Brain pericyte (primary cell): ENCODE data around the gene FBXL14.
A peak's percentile ranks its signal among the peaks of the same experiment; 100 is the strongest.
"Not testable (repeated sequence)": the region's sequence is repeated elsewhere in the genome, so short reads cannot be mapped to it uniquely, and the experiment has no call there.

ENCODE experiments used
- DNase-seq: peaks from one replicate; pipeline ENCODE4 v3.0.0-alpha.2; 2012; ENCODE audit warnings: low read depth, low spot score

The FBXL14 gene

DNA sequence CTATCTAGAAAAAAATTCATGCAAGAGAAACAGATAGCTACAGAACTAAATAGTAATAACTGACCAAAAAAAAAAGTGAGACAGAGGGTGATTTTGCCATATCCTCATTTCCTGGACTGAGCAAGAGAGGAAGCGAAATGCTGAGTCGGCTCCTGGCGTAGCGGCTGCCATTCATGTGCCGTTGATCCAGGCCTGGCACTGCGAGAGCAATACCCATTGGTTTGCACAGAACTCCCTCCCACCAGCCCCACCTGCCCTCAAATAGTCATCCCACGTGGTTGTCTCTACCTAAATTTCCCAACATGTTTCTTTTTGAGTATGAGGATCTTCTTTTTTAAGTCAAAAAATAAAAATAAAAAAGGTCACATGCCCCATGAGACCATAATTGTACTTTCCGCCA, 25.2 kb upstream of the FBXL14 start:
- DNase-seq = no peak

DNA sequence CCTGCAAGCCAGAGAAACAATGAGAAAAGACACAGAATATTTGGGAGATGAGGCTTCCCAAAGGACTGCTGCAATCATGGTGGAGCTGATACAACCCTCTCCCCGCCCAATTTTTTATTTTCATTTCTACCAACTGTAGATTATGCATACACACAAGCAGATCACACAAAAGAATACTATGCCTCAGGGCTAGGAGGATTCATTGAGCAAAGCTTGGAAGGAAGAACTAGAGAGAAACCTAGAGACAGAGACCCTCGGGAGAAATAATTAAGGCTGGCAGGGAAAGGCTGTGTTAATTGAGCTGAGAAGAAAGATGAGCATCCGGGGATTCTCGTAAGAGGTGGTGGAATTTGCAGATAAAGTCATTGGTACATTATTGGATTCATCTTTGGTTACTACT, 24.8 kb upstream of the FBXL14 start:
- no peak for DNase-seq

GRCh38 chr12:1618489-1618888, 24.1 kb upstream of the FBXL14 start:
- DNase-seq = no peak

DNA sequence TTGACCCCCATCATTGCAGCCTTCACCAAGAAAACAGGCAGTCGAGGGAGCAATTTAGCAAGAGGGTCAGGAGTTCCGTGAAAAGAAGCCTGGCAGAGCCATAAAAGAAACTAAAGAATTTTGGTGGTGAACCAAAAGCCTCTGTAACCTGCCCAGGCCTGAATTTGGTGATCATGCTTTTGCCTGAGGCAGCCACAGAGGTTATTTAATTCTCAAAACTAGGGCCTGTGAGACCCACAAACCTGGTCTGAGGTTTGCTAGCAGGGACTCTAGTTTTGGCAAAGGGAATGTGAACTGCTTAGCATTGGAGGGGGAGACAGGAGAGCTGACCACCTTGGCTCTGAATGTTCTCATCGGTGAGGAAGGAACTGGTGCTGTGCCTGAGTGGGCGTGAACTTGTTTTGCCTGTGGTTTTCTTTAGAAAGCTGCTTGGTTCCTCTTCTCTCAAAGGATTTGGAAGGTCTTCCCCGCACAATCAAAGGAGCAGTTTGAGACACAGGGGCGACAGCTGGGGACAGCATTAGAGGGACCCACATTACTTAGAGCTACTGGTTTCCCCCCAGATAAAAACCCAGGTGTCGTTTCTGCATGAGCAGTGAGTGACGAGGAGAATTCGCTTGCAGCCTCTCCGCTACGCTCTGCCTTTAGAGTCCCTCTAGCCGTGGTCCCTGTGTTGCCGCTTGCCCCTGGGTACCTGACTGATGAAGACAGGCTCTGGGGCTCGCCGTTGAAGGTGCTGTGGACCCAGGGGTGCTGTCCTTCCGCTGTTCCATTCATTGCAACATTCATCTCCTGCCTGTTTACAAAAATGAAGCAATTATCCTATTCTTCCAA, 22.1 kb upstream of the FBXL14 start:
- DNase-seq = no peak

- DNase-seq = no peak
Observed at GRCh38 chr12:1614360-1614759, 20.0 kb upstream of the FBXL14 start.

GRCh38 chr12:1613860-1614259, 19.5 kb upstream of the FBXL14 start:
- DNase-seq = no peak

DNA sequence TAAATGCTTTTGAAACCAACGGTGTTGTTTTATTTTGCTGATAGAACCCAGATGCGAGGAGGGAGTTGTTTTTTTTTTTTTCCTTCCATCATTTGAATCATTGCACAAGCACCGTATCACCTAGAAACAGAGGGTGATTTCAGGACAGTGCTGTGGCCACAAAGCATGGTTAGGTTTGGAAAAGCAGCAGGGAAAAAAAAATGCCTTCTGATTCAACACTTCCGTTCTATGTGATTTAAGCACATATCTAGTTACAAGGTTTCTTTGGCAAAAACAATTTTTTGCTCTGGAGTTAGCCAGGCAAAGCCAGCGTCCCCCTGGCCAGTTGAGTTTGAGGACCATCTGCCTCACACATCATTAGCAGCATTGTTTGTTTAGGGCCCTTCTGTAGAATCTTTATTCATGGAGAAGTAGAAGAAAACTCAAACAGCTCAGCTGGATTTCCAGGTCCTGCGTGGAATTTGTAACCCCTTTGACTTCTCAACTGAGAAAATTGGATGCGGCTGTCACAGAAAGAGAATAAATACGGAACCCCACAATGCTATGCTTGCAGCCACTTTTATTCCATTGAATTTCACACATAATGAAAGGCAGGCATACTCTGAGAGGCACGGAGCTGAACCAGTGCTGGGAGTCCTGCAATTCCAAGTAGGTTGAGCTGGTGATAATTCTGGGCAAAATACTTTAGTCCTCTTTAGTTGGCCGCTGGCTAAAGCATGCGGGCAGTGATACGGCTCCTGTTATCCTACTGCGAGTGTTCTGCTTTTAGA, 17.6 kb upstream of the FBXL14 start:
- peak; percentile 78 for DNase-seq

GRCh38 chr12:1610072-1610643, 15.8 kb upstream of the FBXL14 start:
- no peak for DNase-seq

GRCh38 chr12:1608713-1609119, 14.3 kb upstream of the FBXL14 start:
- DNase-seq = no peak

DNA sequence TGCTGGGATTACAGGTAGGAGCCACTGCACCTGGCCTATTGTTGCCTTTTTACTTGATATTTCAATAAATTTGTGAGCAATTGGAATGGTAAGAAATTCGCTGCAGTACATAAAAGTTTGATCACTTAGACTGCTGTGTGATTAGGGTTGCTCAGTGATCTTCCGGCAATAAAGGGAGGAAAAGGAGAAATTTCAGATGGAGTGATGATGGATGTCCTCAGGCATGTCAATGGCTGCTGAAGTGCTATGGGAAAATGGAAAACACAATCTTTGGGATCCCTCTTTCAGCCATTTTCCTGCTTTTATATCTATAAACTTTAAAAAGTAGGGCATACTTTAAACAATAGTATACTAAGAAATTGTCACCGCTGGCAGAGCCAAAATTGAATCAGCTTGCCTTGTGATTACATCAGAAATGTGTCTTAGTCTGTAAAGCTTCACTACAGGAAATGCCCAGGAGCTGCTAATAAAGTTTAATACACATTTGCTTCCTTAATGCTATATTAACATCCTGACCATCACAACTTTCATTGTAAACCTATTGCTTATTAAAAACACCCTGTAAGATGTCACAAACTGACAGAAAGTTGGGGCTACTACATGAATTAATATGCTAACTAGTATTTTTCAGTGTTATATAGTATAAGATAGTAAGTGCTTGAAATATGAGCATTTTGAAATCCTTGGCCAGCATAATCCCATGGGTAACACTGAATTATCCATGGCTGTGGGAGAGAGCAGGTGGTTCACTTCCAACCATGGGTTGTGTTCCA, 13.7 kb upstream of the FBXL14 start:
- no peak for DNase-seq

GRCh38 chr12:1606021-1606622, 11.7 kb upstream of the FBXL14 start:
- DNase-seq = no peak

DNA sequence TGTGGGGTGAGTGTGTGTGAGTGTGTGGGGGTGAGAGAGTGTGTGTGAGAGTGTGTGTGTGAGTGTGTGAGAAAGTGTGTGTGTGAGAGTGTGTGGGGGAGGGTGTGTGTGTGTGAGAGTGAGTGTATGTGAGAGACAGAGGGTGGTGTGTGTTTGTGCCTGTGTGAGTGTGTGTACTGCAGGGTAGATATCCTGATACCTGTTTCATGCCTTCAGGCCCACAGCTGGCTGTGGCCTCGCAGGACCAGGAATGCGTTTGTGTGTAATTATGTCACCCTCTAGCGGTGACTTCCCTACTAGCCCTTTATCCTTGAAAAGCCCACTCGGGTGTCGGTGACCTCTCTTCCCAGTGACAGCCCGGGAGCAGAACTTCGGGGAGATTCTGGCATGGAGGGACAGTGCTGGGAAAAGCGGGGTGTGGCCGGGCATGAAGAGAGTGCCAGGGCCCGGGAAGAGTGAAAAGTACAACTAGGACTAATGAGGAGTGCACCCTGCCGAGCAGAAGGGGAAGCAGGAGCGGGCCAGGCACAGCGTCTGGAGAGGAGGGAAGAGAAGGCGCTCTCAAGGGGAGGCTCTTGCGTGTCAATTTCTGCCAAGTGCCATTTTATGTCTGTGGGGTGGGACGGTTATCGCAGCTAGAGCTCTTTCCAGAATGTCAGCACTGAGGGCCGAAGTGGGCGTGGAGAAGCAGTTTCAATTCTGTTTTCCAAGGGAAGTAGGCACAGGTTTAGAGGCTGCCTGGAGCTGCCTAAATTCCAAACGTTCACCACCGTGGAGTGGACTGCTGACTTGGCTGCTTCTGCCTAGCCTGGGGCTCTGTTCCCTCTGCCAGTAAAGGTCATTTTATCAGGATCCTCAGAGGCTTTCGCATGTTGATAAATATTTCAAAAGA, 11.0 kb upstream of the FBXL14 start:
- DNase-seq = no peak

GRCh38 chr12:1604464-1604863, 10.1 kb upstream of the FBXL14 start:
- no peak for DNase-seq

- no peak for DNase-seq
Observed at GRCh38 chr12:1603269-1603993, 9.1 kb upstream of the FBXL14 start.

- DNase-seq = not testable (repeated sequence)
Observed at GRCh38 chr12:1602706-1603105, 8.3 kb upstream of the FBXL14 start.

DNA sequence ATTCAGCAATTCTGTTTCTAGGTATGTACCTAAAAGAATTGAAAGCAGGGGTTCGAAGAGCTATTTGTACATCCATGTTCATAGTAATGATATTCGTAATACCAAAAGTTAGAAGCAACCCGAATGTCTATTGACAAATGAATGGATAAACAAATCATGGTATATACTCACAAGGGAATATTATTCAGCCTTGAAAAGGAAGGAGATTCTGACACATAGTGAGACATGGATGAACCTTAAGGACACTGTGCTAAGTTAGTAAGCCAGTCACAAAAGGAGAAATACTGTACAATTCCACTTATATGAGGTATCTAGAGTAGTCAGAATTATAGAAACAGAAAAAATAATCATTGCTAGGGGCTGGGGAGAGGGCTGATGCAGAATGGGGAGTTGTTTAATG, 4.4 kb upstream of the FBXL14 start:
- DNase-seq = no peak

DNA sequence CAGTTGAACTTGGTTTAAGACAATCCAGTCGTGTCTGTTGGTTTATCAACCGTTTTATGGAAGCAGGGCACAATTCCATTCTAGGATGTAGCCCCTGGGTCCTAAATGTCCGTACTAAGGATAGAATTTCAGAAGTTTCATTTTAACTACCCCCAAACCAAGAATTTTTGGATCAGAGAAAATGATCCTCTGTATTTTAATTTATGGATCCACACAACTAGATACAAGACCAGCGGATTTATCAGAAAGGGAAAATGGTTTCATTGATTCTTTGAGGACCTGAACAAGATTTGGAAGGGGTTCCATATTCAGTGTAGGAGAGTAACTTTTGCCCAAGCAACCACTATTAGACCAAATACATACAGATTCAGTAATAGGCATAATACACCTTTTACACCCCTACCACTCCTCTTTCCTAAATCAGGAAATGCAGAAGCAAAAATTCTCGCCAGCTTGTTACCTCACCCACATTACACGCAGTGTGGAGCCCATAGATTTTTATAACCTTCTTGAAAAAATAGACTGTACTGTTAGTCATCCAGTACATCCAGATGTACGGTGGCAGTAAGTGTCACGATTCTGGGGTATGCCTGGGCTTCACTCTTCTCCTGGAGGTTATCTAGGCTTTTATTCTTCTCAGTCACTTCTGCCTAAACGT, 1.4 kb upstream of the FBXL14 start:
- no peak for DNase-seq

GRCh38 chr12:1595026-1595561, 713 bp upstream of the FBXL14 start:
- DNase-seq = no peak

DNA sequence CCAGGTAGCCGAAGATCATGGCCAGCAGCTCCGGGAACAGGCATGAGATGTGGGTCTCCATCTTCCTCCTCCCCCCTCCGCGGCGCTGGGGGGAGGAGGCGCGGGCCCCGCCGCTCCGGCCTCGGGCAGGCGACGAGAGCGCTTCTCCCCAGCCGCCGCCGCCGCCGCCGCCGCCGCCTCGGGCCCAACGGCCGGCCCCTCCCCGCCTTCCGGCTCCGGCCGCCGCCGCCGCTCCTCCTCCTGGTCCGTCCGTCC, 448 bp downstream of the FBXL14 start:
- no peak for DNase-seq
